Naive thymus-derived CD8-positive, alpha-beta T cell (primary cell): ENCODE data around the gene SPX. TPM values are rescaled to one million over a fixed set of nuclear protein-coding genes. Genes with fewer than 3 reads are reported as not detected.

Experiments
- ATAC-seq, 2 donors: fragments of 150-1000 bp; cut with Tn5 transposase in 1 of 2; sonication (Bioruptor Pico), chemical (Tn5 transposase) in 1 of 2; 1 replicate in 1 of 2; 2 replicates in 1 of 2; pipeline ENCODE4 v1.10.0; 2021; ENCODE audit warnings: mild to moderate bottlenecking in 2 of 2, moderate library complexity in 2 of 2
- POLR2A ChIA-PET: fragments of 350-600 bp; sonication (Branson Sonifier 250); formaldehyde crosslinking; loops from one replicate; lab custom pipeline; 2021; ENCODE audit warnings: antibody characterized with exemption; lab: Charles Lee
- DNase-seq, 10 donors: peaks; one replicate each; pipeline versions ENCODE4 v3.0.0 to v3.0.0-alpha.2; 2020 to 2022
- H3K27ac Mint-ChIP-seq, 10 donors: one replicate each; pipeline ENCODE4 v1.8.0; 2020 to 2022; ENCODE audit warnings: mild to moderate bottlenecking in 10 of 10, mixed read lengths in 10 of 10, moderate library complexity in 4 of 10, inconsistent platforms in 1 of 10
- H3K27me3 Mint-ChIP-seq, 5 donors: one replicate each; pipeline ENCODE4 v1.8.0; 2021 to 2022; ENCODE audit warnings: mixed read lengths in 5 of 5
- H3K36me3 Mint-ChIP-seq, 3 donors: one replicate each; pipeline ENCODE4 v1.8.0; 2020 to 2022; ENCODE audit warnings: mixed read lengths in 3 of 3, mild to moderate bottlenecking in 2 of 3, inconsistent platforms in 1 of 3
- H3K4me1 Mint-ChIP-seq, 4 donors: one replicate each; pipeline ENCODE4 v1.8.0; 2021 to 2022; ENCODE audit warnings: mixed read lengths in 4 of 4
- H3K4me3 Mint-ChIP-seq, 10 donors: one replicate each; pipeline ENCODE4 v1.8.0; 2020 to 2022; ENCODE audit warnings: mild to moderate bottlenecking in 10 of 10, mixed read lengths in 10 of 10, moderate library complexity in 6 of 10, inconsistent platforms in 1 of 10
- H3K9me3 Mint-ChIP-seq, 9 donors: one replicate each; pipeline ENCODE4 v1.8.0; 2020 to 2022; ENCODE audit warnings: mixed read lengths in 9 of 9, mild to moderate bottlenecking in 3 of 9, inconsistent platforms in 1 of 9, moderate library complexity in 1 of 9
- polyA plus RNA-seq, 3 donors: library from polyadenylated mRNA; unstranded; fragments of 300-500 nt; fragmentation: Illumina TruSeq; gene quantifications; one replicate each; pipeline ENCODE4 v1.2.3, GENCODE V29; 2021
- total RNA-seq, 8 experiments: library from RNA in 2 of 8; stranded (reverse) in 2 of 8; gene quantifications; one replicate each; pipeline ENCODE4 v1.2.3 and lab custom pipeline; 2021 to 2026

Gene SPX
- total and polyA plus RNA-seq, 5 experiments from 2014 or later: 0.20 to 0.36 (median 0.21) TPM; not detected in 1

GRCh38 chr12:21562859-21563258 lies 36.8 kb downstream of the SPX start:
- POLR2A ChIA-PET: no interaction called here
- H3K27me3 Mint-ChIP-seq: peaks cover 0 to 1% (median 0%) of the 10 kb centered on the region in 5 donors
- ATAC-seq: no peak

GRCh38 chr12:21566223-21566906 lies 40.3 kb downstream of the SPX start:
- H3K36me3 Mint-ChIP-seq: peaks cover 0 to 5% (median 4%) of the 10 kb centered on the region in 3 donors
- POLR2A ChIA-PET: interaction anchor here (0.7 kb wide), 1 partner anchor 14 kb away, joined by 3 read pairs; no protein-coding TSS in a partner anchor
- H3K4me3 Mint-ChIP-seq: no peak overlapping the region
- no peaks in the 10 kb centered on the region for H3K4me1 Mint-ChIP-seq
- DNase-seq (no peak), ATAC-seq (no peak)
- peaks cover 0 to 2% (median 0%) of the 10 kb centered on the region in 9 donors for H3K9me3 Mint-ChIP-seq
- H3K27me3 Mint-ChIP-seq: peaks cover 0 to 1% (median 0%) of the 10 kb centered on the region in 5 donors
- no peak overlapping the region for H3K27ac Mint-ChIP-seq

More at GRCh38 chr12:21562859-21563258, 36.8 kb downstream of the SPX start:
- H3K27ac Mint-ChIP-seq: no peak overlapping the region
- peaks cover 0 to 2% (median 0%) of the 10 kb centered on the region in 4 donors for H3K4me1 Mint-ChIP-seq
- no peak for DNase-seq
- H3K36me3 Mint-ChIP-seq: no peaks in the 10 kb centered on the region
- H3K4me3 Mint-ChIP-seq: no peak overlapping the region
- no peaks in the 10 kb centered on the region for H3K9me3 Mint-ChIP-seq

GRCh38 chr12:21566907-21567394 lies 40.9 kb downstream of the SPX start:
- Mint-ChIP-seq H3K27ac (no peak overlapping the region), H3K4me3 (no peak overlapping the region), H3K27me3 (peaks cover 0 to 1% (median 0%) of the 10 kb centered on the region in 5 donors), H3K36me3 (peaks cover 0 to 5% (median 4%) of the 10 kb centered on the region in 3 donors), H3K4me1 (no peaks in the 10 kb centered on the region), H3K9me3 (peaks cover 0 to 2% (median 0%) of the 10 kb centered on the region in 9 donors)
- ATAC-seq (no peak), DNase-seq (no peak)
- POLR2A ChIA-PET: interaction anchor here (0.7 kb wide), 1 partner anchor 15 kb away, joined by 3 read pairs; no protein-coding TSS in a partner anchor

- POLR2A ChIA-PET: no interaction called here
- ATAC-seq (no peak), DNase-seq (no peak)
- no peak overlapping the region for H3K4me3 Mint-ChIP-seq
- no peak overlapping the region for H3K27ac Mint-ChIP-seq
- no peaks in the 10 kb centered on the region for H3K4me1 Mint-ChIP-seq
- H3K9me3 Mint-ChIP-seq: peaks cover 0 to 2% (median 0%) of the 10 kb centered on the region in 9 donors
- peaks cover 0 to 7% (median 4%) of the 10 kb centered on the region in 3 donors for H3K36me3 Mint-ChIP-seq
- H3K27me3 Mint-ChIP-seq: peaks cover 0 to 1% (median 0%) of the 10 kb centered on the region in 5 donors
These were observed 42.0 kb downstream of the SPX start for GRCh38 chr12:21568115-21568514.

- Mint-ChIP-seq H3K36me3 (peaks cover 0 to 7% (median 4%) of the 10 kb centered on the region in 3 donors), H3K9me3 (peaks cover 0 to 2% (median 0%) of the 10 kb centered on the region in 9 donors), H3K27me3 (peaks cover 0 to 1% (median 0%) of the 10 kb centered on the region in 5 donors), H3K4me1 (no peaks in the 10 kb centered on the region), H3K27ac (no peak overlapping the region), H3K4me3 (no peak overlapping the region)
- DNase-seq (no peak), ATAC-seq (no peak)
- POLR2A ChIA-PET: no interaction called here
These were observed 45.0 kb downstream of the SPX start for GRCh38 chr12:21571046-21571445.

GRCh38 chr12:21573733-21574358 lies 47.8 kb downstream of the SPX start:
- Mint-ChIP-seq H3K36me3 (peaks cover 0 to 6% (median 4%) of the 10 kb centered on the region in 3 donors), H3K27ac (no peak overlapping the region), H3K4me3 (no peak overlapping the region), H3K9me3 (no peaks in the 10 kb centered on the region), H3K4me1 (no peaks in the 10 kb centered on the region), H3K27me3 (peaks cover 0 to 3% (median under 1%) of the 10 kb centered on the region in 5 donors)
- DNase-seq (no peak), ATAC-seq (no peak)
- POLR2A ChIA-PET: no interaction called here

GRCh38 chr12:21576431-21576830 lies 50.3 kb downstream of the SPX start:
- DNase-seq (no peak), ATAC-seq (no peak)
- Mint-ChIP-seq H3K36me3 (peaks cover 0 to 14% (median 7%) of the 10 kb centered on the region in 3 donors), H3K27ac (no peak overlapping the region), H3K27me3 (peaks cover under 1 to 14% (median 4%) of the 10 kb centered on the region in 5 donors), H3K9me3 (peaks cover 0 to under 1% (median 0%) of the 10 kb centered on the region in 9 donors), H3K4me1 (no peaks in the 10 kb centered on the region), H3K4me3 (no peak overlapping the region)
- POLR2A ChIA-PET: no interaction called here

- Mint-ChIP-seq H3K9me3 (peaks cover 0 to 3% (median 0%) of the 10 kb centered on the region in 9 donors), H3K36me3 (peaks cover 0 to 14% (median 6%) of the 10 kb centered on the region in 3 donors), H3K4me1 (no peaks in the 10 kb centered on the region), H3K27me3 (peaks cover 6 to 25% (median 10%) of the 10 kb centered on the region in 5 donors), H3K27ac (no peak overlapping the region), H3K4me3 (no peak overlapping the region)
- POLR2A ChIA-PET: no interaction called here
- no peak for DNase-seq
- ATAC-seq: no peak
These were observed 51.4 kb downstream of the SPX start for GRCh38 chr12:21577516-21577915.

GRCh38 chr12:21580748-21581516 lies 54.8 kb downstream of the SPX start:
- H3K4me1 Mint-ChIP-seq: no peaks in the 10 kb centered on the region
- no peak for ATAC-seq
- H3K27me3 Mint-ChIP-seq: peaks cover 8 to 29% (median 13%) of the 10 kb centered on the region in 5 donors
- POLR2A ChIA-PET: no interaction called here
- peaks cover 0 to 18% (median 6%) of the 10 kb centered on the region in 3 donors for H3K36me3 Mint-ChIP-seq
- no peak overlapping the region for H3K4me3 Mint-ChIP-seq
- H3K27ac Mint-ChIP-seq: no peak overlapping the region
- DNase-seq: no peak
- peaks cover 0 to 3% (median 0%) of the 10 kb centered on the region in 9 donors for H3K9me3 Mint-ChIP-seq

Other genes with a start within 250 kb of the SPX start
- under 1 TPM; 0.05 to 0.34 TPM for gene SLCO1A2, start 191.4 kb upstream of the SPX start, total RNA-seq
- under 1 TPM in 1 of 3 donors, not detected in 2; 0.07 TPM for gene SLCO1A2, start 191.4 kb upstream of the SPX start, polyA plus RNA-seq
- gene IAPP, start 153.4 kb upstream of the SPX start, total RNA-seq: not detected
- gene IAPP, start 153.4 kb upstream of the SPX start, polyA plus RNA-seq: not detected
- gene PYROXD1, start 88.6 kb upstream of the SPX start, total RNA-seq: 10 to 100 TPM; 42.2 to 48.3 TPM
- gene PYROXD1, start 88.6 kb upstream of the SPX start, polyA plus RNA-seq: 10 to 100 TPM; 16.4 to 31.2 (median 20.3) TPM
- 10 to 100 TPM; 56.8 to 58.3 TPM for gene RECQL, start 24.7 kb upstream of the SPX start, total RNA-seq
- 10 to 100 TPM; 51.4 to 64.6 (median 52.9) TPM for gene RECQL, start 24.7 kb upstream of the SPX start, polyA plus RNA-seq
- 10 to 100 TPM; 30.2 to 30.3 TPM for gene GOLT1B, start 24.5 kb upstream of the SPX start, total RNA-seq
- gene GOLT1B, start 24.5 kb upstream of the SPX start, polyA plus RNA-seq: 10 to 100 TPM; 16.6 to 19.7 (median 19.2) TPM
- under 1 TPM in 1 of 2 experiments, not detected in 1; 0.31 TPM for gene GYS2, start 78.6 kb downstream of the SPX start, total RNA-seq
- gene GYS2, start 78.6 kb downstream of the SPX start, polyA plus RNA-seq: not detected
- 1,000 to 10,000 TPM; 1,266 to 1,370 TPM for gene LDHB, start 131.5 kb downstream of the SPX start, total RNA-seq
- gene LDHB, start 131.5 kb downstream of the SPX start, polyA plus RNA-seq: 1,000 to 10,000 TPM; 1,691 to 2,368 (median 2,237) TPM
- not detected for gene KCNJ8, start 248.4 kb downstream of the SPX start, total RNA-seq
- gene KCNJ8, start 248.4 kb downstream of the SPX start, polyA plus RNA-seq: not detected